ENCODE measurements around the gene PHLDA3. TPM values are rescaled to one million over a fixed set of nuclear protein-coding genes. Genes with fewer than 3 reads are reported as not detected.

PHLDA3 gene
- total and polyA plus RNA-seq, 2 donors (not counting 3 experiments of a cell fraction or from before 2014, with no cell fraction given) = 21.4 to 29.5 TPM

GRCh38 chr1:201485184-201485774 lies 16.3 kb upstream of the PHLDA3 start:
- no peak for FAIRE-seq

More at GRCh38 chr1:201485184-201485774, 16.3 kb upstream of the PHLDA3 start:
- dilution Hi-C loops (cut with MboI; ENCODE audit: extremely low pct_ligation_motif_present, low sequenced_read_pairs) (no loop called here), intact Hi-C loops (cut with micrococcal nuclease) (no loop called here)
- CTCF ChIA-PET = interaction anchor here (28.3 kb wide), 1 partner anchor 20 kb away, joined by 1317 read pairs; the partner anchor contains the start of gene CSRP1
- H3K9ac ChIP-seq (replicated peaks; ENCODE audit: extremely low read depth, insufficient read depth, low read length) = no peak overlapping the region
- H3K4me2 ChIP-seq (ENCODE audit: insufficient read depth, low read length) = no peak overlapping the region
- H3K9me1 ChIP-seq (replicated peaks; ENCODE audit: control insufficient read depth, extremely low read depth, insufficient read depth, low read length) = no peaks in the 10 kb centered on the region
- H3K4me1 ChIP-seq (ENCODE audit: control insufficient read depth, extremely low read depth, insufficient read depth, low read length) = peaks cover 49% of the 10 kb centered on the region
- peaks cover 0 to 3% of the 10 kb centered on the region in 2 experiments for H3K27me3 ChIP-seq (ENCODE audit: control insufficient read depth in 2 of 2, insufficient read depth in 2 of 2, low read length in 2 of 2)
- no peaks in the 10 kb centered on the region for H3K9me3 ChIP-seq (replicated peaks; ENCODE audit: control insufficient read depth, insufficient read depth, low read length)
- no peak overlapping the region for H2AFZ ChIP-seq (ENCODE audit: low read depth, low read length)
- DNase-seq (ENCODE audit: low read depth, low spot score) = no peak
- peaks cover 14% of the 10 kb centered on the region for H3K79me2 ChIP-seq (ENCODE audit: control insufficient read depth, insufficient read depth, low read length)
- no peaks in the 10 kb centered on the region for H4K20me1 ChIP-seq (replicated peaks; ENCODE audit: control insufficient read depth, extremely low read depth, insufficient read depth, low read length)
- peaks cover 16 to 20% of the 10 kb centered on the region in 2 experiments for H3K36me3 ChIP-seq (ENCODE audit: control insufficient read depth in 2 of 2, extremely low read depth in 1 of 2, insufficient read depth in 2 of 2, low read length in 2 of 2)
- BruUV-seq (replicated peaks) = no TSS peak
- no peak overlapping the region for H3K27ac ChIP-seq (ENCODE audit: insufficient read depth, low read depth, low read length)
- POLR2A ChIA-PET = interaction anchor here (2.3 to 7.3 kb wide), 2 partner anchors 19 to 27 kb away, joined by 9 to 124 read pairs; partner anchors contain the start of gene CSRP1
- no peak overlapping the region for H3K4me3 ChIP-seq (replicated peaks in 1 of 3; ENCODE audit: insufficient read depth in 1 of 3, low read depth in 1 of 3, low read length in 3 of 3)
- TF ChIP-seq CTCF (IDR thresholded peaks at IDR 0.05; ENCODE audit: extremely low read depth in 1 of 2, insufficient read depth in 1 of 2, low read depth in 1 of 2, low read length in 2 of 2) (no peak), MYC (IDR thresholded peaks at IDR 0.05; ENCODE audit: low read depth, low read length) (no peak), EZH2 (IDR thresholded peaks at IDR 0.05; ENCODE audit: borderline replicate concordance, low read depth, low read length, severe bottlenecking) (no peak), JUN (IDR thresholded peaks at IDR 0.05; ENCODE audit: borderline replicate concordance, insufficient read depth, insufficient read length, low read depth) (no peak), POLR2A (IDR thresholded peaks at IDR 0.05; ENCODE audit: low read depth, low read length) (no peak), MAX (IDR thresholded peaks at IDR 0.05; ENCODE audit: insufficient read depth, insufficient read length) (no peak), FOS (IDR thresholded peaks at IDR 0.05; ENCODE audit: borderline replicate concordance, insufficient read depth, low read length) (no peak), GATA2 (IDR thresholded peaks at IDR 0.05; ENCODE audit: insufficient read depth, insufficient read length, low read depth, low read length) (no peak), POLR2AphosphoS5 (IDR thresholded peaks at IDR 0.05; ENCODE audit: insufficient read depth, low read depth, low read length) (no peak)
